Measurements from ENCODE around the gene TNC. TPM values are rescaled to one million over a fixed set of nuclear protein-coding genes. Genes with fewer than 3 reads are reported as not detected.

TNC gene
- total RNA-seq, 2 experiments from 2014 or later: 0.12 TPM; not detected in 1

DNA sequence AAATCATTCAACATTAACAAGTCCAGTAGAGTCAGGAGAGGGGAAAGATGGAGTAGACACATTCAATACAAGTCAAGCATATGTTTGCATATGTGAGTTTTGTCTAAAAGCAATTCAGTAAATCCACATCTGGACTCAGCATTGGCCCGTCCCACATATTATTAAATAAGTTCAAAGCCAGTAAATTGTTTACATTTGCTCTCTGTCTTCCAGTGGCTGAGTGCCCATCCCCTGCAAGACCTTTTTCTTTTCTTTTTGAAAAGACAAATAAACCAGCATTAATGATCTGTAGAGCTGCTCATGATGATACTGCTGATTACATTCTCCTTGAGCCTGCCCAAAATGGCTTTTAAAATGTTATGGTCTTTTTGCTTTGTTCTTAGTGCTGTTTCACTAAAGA is 71.1 kb downstream of the TNC start:
- POLR2A ChIA-PET: no interaction called here
- Mint-ChIP-seq H3K36me3 (ENCODE audit: low read depth) (no peaks in the 10 kb centered on the region), H3K27ac (no peak overlapping the region), H3K4me3 (no peak overlapping the region), H3K9me3 (no peaks in the 10 kb centered on the region), H3K27me3 (peaks cover 14% of the 10 kb centered on the region), H3K4me1 (peaks cover 2% of the 10 kb centered on the region)
- CTCF ChIA-PET: interaction anchor here (0.6 to 1.0 kb wide), 2 partner anchors 272 to 1609 kb away, joined by 3 to 4 read pairs; no protein-coding TSS in a partner anchor
- no peak for DNase-seq

DNA sequence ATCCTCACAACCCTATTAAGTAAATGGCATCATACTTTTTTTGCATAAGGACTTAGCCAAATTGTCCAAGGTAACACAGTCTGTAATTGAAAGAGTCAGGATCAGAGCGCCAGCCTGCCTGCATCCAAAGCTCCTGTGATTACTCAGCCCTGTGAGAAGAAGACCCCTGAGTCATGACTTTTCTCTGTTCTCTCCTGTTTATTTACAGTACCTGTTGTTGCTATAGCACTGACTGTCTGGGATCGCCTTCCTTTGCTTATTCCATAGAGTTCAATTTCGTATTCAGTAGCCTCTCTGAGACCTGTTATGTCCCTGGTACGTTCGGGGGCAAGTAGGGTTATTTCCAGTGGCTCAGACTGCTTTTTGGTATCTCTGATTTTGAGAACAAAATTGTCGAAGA is 71.8 kb downstream of the TNC start:
- Mint-ChIP-seq H3K4me3 (no peak overlapping the region), H3K27me3 (peaks cover 13% of the 10 kb centered on the region), H3K36me3 (ENCODE audit: low read depth) (no peaks in the 10 kb centered on the region), H3K27ac (no peak overlapping the region), H3K4me1 (peaks cover 2% of the 10 kb centered on the region), H3K9me3 (no peaks in the 10 kb centered on the region)
- no peak for DNase-seq
- POLR2A ChIA-PET: no interaction called here
- CTCF ChIA-PET: interaction anchor here (1.0 kb wide), 1 partner anchor 365 kb away, joined by 3 read pairs; no protein-coding TSS in a partner anchor

GRCh38 chr9:115043632-115044031 is 74.3 kb downstream of the TNC start:
- ChIA-PET CTCF (no interaction called here), POLR2A (no interaction called here)
- Mint-ChIP-seq H3K27ac (no peak overlapping the region), H3K9me3 (no peaks in the 10 kb centered on the region), H3K36me3 (ENCODE audit: low read depth) (no peaks in the 10 kb centered on the region), H3K4me1 (peaks cover 2% of the 10 kb centered on the region), H3K27me3 (peaks cover 10% of the 10 kb centered on the region), H3K4me3 (no peak overlapping the region)
- no peak for DNase-seq

DNA sequence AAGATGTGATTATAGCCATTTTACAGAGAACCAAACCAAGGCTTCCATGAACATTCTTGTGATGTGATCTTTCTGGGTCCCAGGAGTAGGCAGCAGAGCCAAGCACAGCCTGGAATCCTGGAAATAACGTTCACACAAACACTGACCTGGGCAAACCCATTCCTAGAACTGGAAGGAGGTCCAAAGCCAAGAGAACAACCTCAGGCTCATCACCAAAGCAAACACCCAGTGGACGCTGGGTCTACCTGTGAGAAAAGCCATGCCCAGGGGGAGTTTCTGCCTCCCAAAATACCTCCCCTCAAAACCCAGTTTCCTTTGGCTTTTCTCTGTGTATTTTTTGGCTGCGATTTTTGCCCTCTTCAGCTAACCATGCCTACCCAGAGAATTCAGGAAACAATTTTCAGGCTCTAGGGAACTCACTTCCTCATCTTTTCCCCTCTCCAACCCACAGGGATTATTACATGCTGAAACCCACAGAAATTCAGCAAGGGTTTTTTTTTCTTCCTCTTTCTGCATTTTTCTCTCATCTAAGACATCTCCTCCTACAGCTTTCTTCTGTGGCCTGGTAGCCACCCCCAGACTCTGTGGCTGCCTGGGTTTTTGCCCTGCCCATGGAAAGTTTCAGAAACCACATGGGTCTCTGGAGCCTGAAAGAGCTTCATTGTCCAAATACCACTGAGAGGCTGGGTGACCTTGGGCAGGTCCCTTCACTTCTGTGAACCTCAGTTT is 75.0 kb downstream of the TNC start:
- peaks cover 2% of the 10 kb centered on the region for H3K4me1 Mint-ChIP-seq
- no peaks in the 10 kb centered on the region for H3K9me3 Mint-ChIP-seq
- no peak overlapping the region for H3K27ac Mint-ChIP-seq
- POLR2A ChIA-PET: no interaction called here
- H3K27me3 Mint-ChIP-seq: peaks cover 9% of the 10 kb centered on the region
- no peak for DNase-seq
- CTCF ChIA-PET: interaction anchor here (1.9 kb wide), 1 partner anchor 10 kb away, joined by 4 read pairs; no protein-coding TSS in a partner anchor
- H3K36me3 Mint-ChIP-seq (ENCODE audit: low read depth): no peaks in the 10 kb centered on the region
- H3K4me3 Mint-ChIP-seq: no peak overlapping the region

DNA sequence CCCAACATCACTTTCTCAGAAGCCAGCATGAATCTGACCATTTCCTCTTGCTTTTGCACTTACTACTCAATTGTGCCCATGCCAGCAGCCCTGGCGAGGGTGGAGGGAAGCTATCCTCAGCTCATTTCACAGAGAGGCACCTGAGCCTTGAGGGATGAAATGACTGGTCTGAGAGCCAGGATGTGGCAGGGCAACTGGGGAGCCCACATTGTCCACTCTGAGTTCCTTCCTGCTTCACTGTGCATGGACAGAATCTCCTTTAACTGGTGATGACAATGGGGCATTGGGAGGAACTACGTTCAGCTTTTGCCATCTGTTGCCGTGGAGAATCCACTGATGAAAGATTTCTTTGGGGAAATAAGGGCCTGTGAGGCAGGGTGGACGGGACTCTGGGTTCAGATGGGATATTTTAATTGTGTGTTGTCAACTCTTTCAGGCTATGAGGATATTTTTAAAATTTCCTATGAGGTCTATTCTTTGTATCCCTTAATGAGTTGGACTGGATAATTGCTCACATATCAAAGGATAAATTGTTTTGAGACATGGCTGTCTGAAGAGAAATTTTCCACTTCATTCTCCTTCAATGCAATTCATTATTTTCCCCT is 78.3 kb downstream of the TNC start:
- Mint-ChIP-seq H3K9me3 (no peaks in the 10 kb centered on the region), H3K27me3 (peaks cover 1% of the 10 kb centered on the region), H3K36me3 (ENCODE audit: low read depth) (no peaks in the 10 kb centered on the region), H3K27ac (no peak overlapping the region), H3K4me3 (no peak overlapping the region), H3K4me1 (peaks cover 16% of the 10 kb centered on the region)
- no peak for DNase-seq
- ChIA-PET POLR2A (no interaction called here), CTCF (interaction anchor here (0.6 to 1.1 kb wide), 2 partner anchors 358 to 1544 kb away, joined by 4 read pairs; no protein-coding TSS in a partner anchor)

DNA sequence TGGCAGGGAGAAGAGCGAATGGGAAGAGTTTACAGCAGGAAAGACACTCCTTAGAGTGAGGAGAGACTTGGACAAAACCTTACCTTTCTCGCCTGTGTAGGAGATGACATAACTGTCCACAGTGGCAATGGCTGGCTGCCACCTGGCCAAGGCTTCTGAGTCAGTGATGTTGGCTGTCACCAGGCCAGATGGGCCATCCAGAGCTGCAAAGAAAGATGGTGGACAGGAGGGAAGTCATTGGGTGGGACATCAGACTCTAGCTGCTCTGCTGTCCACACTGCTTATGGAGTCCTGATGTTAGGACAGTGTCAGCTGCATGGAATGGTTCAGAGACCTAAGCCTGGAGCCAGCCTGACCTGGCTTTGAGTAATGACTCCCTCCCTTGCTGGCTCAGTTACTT is 79.8 kb downstream of the TNC start:
- H3K9me3 Mint-ChIP-seq: no peaks in the 10 kb centered on the region
- peaks cover 5% of the 10 kb centered on the region for H3K27me3 Mint-ChIP-seq
- ChIA-PET POLR2A (no interaction called here), CTCF (interaction anchor here (0.7 to 1.2 kb wide), 3 partner anchors 13 to 27 kb away, joined by 3 read pairs; no protein-coding TSS in a partner anchor)
- no peak overlapping the region for H3K4me3 Mint-ChIP-seq
- DNase-seq: no peak
- no peaks in the 10 kb centered on the region for H3K36me3 Mint-ChIP-seq (ENCODE audit: low read depth)
- peaks cover 17% of the 10 kb centered on the region for H3K4me1 Mint-ChIP-seq
- no peak overlapping the region for H3K27ac Mint-ChIP-seq

DNA sequence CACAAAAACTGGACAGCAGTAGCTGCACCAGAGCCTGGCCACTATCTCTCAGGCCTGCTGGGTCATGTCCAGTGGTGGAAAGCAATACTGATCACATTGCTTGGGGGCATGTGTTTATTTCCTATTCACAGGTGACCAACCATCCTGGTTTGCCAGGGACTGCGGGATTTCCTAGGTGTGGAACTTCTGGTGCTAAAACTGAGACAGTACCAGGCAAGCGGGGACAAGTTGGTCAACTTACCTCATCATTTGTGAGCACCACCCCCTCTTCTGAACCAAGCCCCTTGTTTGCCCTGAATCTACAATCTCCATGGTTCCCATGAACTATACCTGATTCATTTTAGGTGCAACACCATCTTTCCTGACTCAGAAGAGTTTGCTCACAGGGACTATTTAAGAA is 81.3 kb downstream of the TNC start:
- Mint-ChIP-seq H3K9me3 (no peaks in the 10 kb centered on the region), H3K27ac (no peak overlapping the region), H3K4me3 (no peak overlapping the region), H3K36me3 (ENCODE audit: low read depth) (no peaks in the 10 kb centered on the region), H3K4me1 (peaks cover 15% of the 10 kb centered on the region), H3K27me3 (peaks cover 5% of the 10 kb centered on the region)
- DNase-seq: no peak
- CTCF ChIA-PET: interaction anchor here (1.3 kb wide), 1 partner anchor 356 kb away, joined by 3 read pairs; no protein-coding TSS in a partner anchor
- POLR2A ChIA-PET: no interaction called here

- POLR2A ChIA-PET: no interaction called here
- CTCF ChIA-PET: interaction anchor here (1.3 kb wide), 1 partner anchor 355 kb away, joined by 3 read pairs; no protein-coding TSS in a partner anchor
- H3K4me1 Mint-ChIP-seq: peaks cover 15% of the 10 kb centered on the region
- H3K36me3 Mint-ChIP-seq (ENCODE audit: low read depth): no peaks in the 10 kb centered on the region
- H3K4me3 Mint-ChIP-seq: no peak overlapping the region
- peak overlapping the region; percentile 38 for H3K27ac Mint-ChIP-seq
- no peaks in the 10 kb centered on the region for H3K9me3 Mint-ChIP-seq
- H3K27me3 Mint-ChIP-seq: peaks cover 5% of the 10 kb centered on the region
- peak; percentile 24 for DNase-seq
These were observed 81.9 kb downstream of the TNC start for GRCh38 chr9:115035841-115036612.

GRCh38 chr9:115034801-115035200 is 83.2 kb downstream of the TNC start:
- POLR2A ChIA-PET: no interaction called here
- CTCF ChIA-PET: no interaction called here
- H3K4me3 Mint-ChIP-seq: no peak overlapping the region
- H3K27ac Mint-ChIP-seq: no peak overlapping the region
- peaks cover 5% of the 10 kb centered on the region for H3K27me3 Mint-ChIP-seq
- H3K9me3 Mint-ChIP-seq: no peaks in the 10 kb centered on the region
- H3K4me1 Mint-ChIP-seq: peaks cover 15% of the 10 kb centered on the region
- no peak for DNase-seq
- H3K36me3 Mint-ChIP-seq (ENCODE audit: low read depth): no peaks in the 10 kb centered on the region

DNA sequence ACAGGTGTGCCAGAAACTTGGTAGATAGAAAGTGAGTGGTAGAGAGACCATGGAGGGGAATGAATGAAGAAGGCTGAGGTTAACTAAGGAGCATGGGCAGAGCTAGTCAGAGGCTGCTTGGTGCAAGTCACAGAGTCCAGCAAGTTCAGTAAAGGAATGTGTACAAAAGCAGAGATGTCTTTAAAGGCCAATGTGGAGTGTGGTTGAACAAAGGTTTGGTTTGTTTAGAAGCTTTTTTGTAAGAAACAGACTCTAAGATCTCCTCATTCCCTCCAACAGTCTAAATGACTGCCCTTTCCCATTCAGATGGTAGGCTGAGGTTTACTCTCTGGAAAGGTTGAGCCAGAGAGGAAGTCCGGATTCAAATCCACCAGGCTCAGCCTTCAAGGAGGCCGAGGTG is 84.2 kb downstream of the TNC start:
- Mint-ChIP-seq H3K36me3 (ENCODE audit: low read depth) (no peaks in the 10 kb centered on the region), H3K27me3 (peaks cover 5% of the 10 kb centered on the region), H3K4me3 (no peak overlapping the region), H3K27ac (no peak overlapping the region), H3K4me1 (peaks cover 22% of the 10 kb centered on the region), H3K9me3 (no peaks in the 10 kb centered on the region)
- DNase-seq: no peak
- CTCF ChIA-PET: interaction anchor here (0.7 kb wide), 1 partner anchor 23 kb away, joined by 3 read pairs; no protein-coding TSS in a partner anchor
- POLR2A ChIA-PET: no interaction called here

DNA sequence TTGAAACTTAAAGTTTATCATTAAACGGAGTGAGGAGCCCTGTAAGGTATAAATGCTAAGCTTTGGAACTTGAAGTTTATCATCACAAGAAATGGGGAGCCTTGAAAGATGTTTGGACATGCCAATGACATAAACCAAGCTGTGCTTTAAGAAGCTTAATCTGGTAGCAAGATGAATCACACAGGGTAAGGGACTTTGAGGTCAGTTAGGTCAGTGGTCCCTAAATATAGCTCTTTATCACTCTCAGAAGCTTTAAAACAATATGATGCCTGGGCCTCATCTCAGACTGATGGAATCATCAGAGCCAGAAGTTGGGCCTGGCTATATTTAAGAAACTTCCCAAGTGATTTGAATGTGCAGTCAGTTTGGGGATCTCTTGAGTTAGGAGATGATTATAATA is 85.7 kb downstream of the TNC start:
- no peaks in the 10 kb centered on the region for H3K36me3 Mint-ChIP-seq (ENCODE audit: low read depth)
- no peaks in the 10 kb centered on the region for H3K9me3 Mint-ChIP-seq
- ChIA-PET POLR2A (no interaction called here), CTCF (interaction anchor here (1.0 kb wide), 1 partner anchor 15 kb away, joined by 3 read pairs; no protein-coding TSS in a partner anchor)
- no peak overlapping the region for H3K4me3 Mint-ChIP-seq
- no peak for DNase-seq
- H3K27me3 Mint-ChIP-seq: peaks cover 7% of the 10 kb centered on the region
- H3K27ac Mint-ChIP-seq: no peak overlapping the region
- peaks cover 25% of the 10 kb centered on the region for H3K4me1 Mint-ChIP-seq

DNA sequence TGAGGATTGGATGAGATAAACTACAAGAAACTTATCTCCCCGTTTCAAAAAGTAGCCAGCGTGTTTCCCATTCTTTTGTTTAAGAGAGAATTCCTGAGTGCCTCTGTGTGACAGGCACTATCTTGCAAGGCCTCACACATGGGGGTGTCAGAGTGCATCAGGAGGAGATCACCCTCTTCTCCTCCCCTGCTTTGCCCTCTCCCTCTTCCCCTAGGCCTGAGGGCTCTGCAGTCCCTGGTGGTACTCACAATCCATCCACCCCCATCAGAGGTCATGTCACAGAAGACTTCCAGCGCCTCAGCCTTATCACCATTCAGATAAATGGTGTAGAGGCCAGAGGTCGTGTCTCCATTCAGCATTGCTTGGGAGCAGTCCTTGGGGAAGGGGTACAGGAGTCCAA is 88.0 kb downstream of the TNC start:
- H3K4me3 Mint-ChIP-seq: no peak overlapping the region
- H3K36me3 Mint-ChIP-seq (ENCODE audit: low read depth): no peaks in the 10 kb centered on the region
- no peaks in the 10 kb centered on the region for H3K9me3 Mint-ChIP-seq
- DNase-seq: no peak
- peaks cover 7% of the 10 kb centered on the region for H3K27me3 Mint-ChIP-seq
- peaks cover 12% of the 10 kb centered on the region for H3K4me1 Mint-ChIP-seq
- CTCF ChIA-PET: no interaction called here
- POLR2A ChIA-PET: no interaction called here
- no peak overlapping the region for H3K27ac Mint-ChIP-seq

DNA sequence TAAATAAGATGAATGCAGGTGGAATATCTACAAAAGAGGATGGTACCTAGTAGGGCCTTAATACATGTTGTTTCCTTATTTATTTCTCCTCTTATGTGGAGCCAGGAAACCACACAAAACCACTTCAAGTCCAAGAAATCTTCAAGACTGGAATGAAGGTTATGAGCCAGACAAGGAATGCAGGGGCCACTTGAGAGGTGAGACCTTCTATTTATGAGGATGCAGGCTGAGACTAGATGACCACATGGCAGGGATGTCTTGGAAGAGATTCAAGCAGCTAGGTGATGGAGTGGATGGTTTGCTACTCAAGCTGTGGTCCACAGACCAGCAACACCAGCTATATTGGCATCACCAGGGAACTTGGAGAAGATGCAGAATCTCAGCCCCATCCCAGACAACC is 92.2 kb downstream of the TNC start:
- ChIA-PET POLR2A (no interaction called here), CTCF (interaction anchor here (1.3 to 1.7 kb wide), 3 partner anchors 12 to 23 kb away, joined by 3 to 4 read pairs (median 4); no protein-coding TSS in a partner anchor)
- Mint-ChIP-seq H3K9me3 (no peaks in the 10 kb centered on the region), H3K27me3 (peaks cover 2% of the 10 kb centered on the region), H3K36me3 (ENCODE audit: low read depth) (no peaks in the 10 kb centered on the region), H3K4me1 (peaks cover 14% of the 10 kb centered on the region), H3K27ac (no peak overlapping the region), H3K4me3 (no peak overlapping the region)
- no peak for DNase-seq

All from activated CD4-positive, alpha-beta T cell treated with anti-CD3 and anti-CD28 coated beads, Interleukin-2, amount 10 ng/mL, durations not matched to agents 7 days and 5 days (primary cell).